IPS-18a (cell line): ENCODE measurements around the gene SIGMAR1.

ENCODE experiments used
- H3K27ac ChIP-seq: one replicate; pipeline ENCODE4 v1.5.1; 2013; ENCODE audit warnings: low read length
- H3K27me3 ChIP-seq: one replicate; pipeline ENCODE4 v1.6.1; 2013; ENCODE audit warnings: mild to moderate bottlenecking, low read length; ENCODE audit not compliant: control insufficient read depth, insufficient read depth
- H3K36me3 ChIP-seq: one replicate; pipeline ENCODE4 v1.6.1; 2013; ENCODE audit warnings: low read depth, low read length; ENCODE audit not compliant: control insufficient read depth
- H3K4me1 ChIP-seq: one replicate; pipeline ENCODE4 v1.6.1; 2013; ENCODE audit warnings: low read depth, low read length; ENCODE audit not compliant: control insufficient read depth
- H3K4me3 ChIP-seq: one replicate; pipeline ENCODE4 v1.5.1; 2013; ENCODE audit warnings: low read length
- H3K9ac ChIP-seq: one replicate; pipeline ENCODE4 v1.6.1; 2013; ENCODE audit warnings: mild to moderate bottlenecking, low read length, moderate library complexity
- H3K9me3 ChIP-seq: one replicate; pipeline ENCODE4 v1.6.1; 2013; ENCODE audit warnings: low read depth, low read length; ENCODE audit not compliant: control insufficient read depth

Gene SIGMAR1

GRCh38 chr9:34627716-34628655, 9.6 kb downstream of the SIGMAR1 start:
- Histone ChIP-seq H3K36me3 (no peaks in the 10 kb centered on the region), H3K4me3 (peak overlapping the region; percentile 39), H3K9me3 (no peaks in the 10 kb centered on the region), H3K27ac (no peak overlapping the region), H3K9ac (no peak overlapping the region), H3K4me1 (peaks cover 3% of the 10 kb centered on the region), H3K27me3 (peaks cover 84% of the 10 kb centered on the region)

- H3K4me1 ChIP-seq = peaks cover 3% of the 10 kb centered on the region
- peaks cover 73% of the 10 kb centered on the region for H3K27me3 ChIP-seq
- no peak overlapping the region for H3K27ac ChIP-seq
- H3K4me3 ChIP-seq = no peak overlapping the region
- H3K9me3 ChIP-seq = no peaks in the 10 kb centered on the region
- no peak overlapping the region for H3K9ac ChIP-seq
- H3K36me3 ChIP-seq = no peaks in the 10 kb centered on the region
These were observed 12.5 kb downstream of the SIGMAR1 start for GRCh38 chr9:34625186-34625486.

- no peaks in the 10 kb centered on the region for H3K9me3 ChIP-seq
- H3K4me3 ChIP-seq = peak overlapping the region; percentile 14
- no peak overlapping the region for H3K9ac ChIP-seq
These were observed 13.0 kb downstream of the SIGMAR1 start for GRCh38 chr9:34624475-34625185.

GRCh38 chr9:34623374-34624235, 14.0 kb downstream of the SIGMAR1 start:
- H3K27me3 ChIP-seq = peaks cover 58% of the 10 kb centered on the region
- no peaks in the 10 kb centered on the region for H3K9me3 ChIP-seq
- H3K4me3 ChIP-seq = no peak overlapping the region
- H3K36me3 ChIP-seq = no peaks in the 10 kb centered on the region
- H3K27ac ChIP-seq = no peak overlapping the region
- no peak overlapping the region for H3K9ac ChIP-seq
- peaks cover 3% of the 10 kb centered on the region for H3K4me1 ChIP-seq

More at GRCh38 chr9:34624475-34625185, 13.0 kb downstream of the SIGMAR1 start:
- peaks cover 68% of the 10 kb centered on the region for H3K27me3 ChIP-seq
- H3K27ac ChIP-seq = no peak overlapping the region
- H3K4me1 ChIP-seq = peaks cover 3% of the 10 kb centered on the region
- no peaks in the 10 kb centered on the region for H3K36me3 ChIP-seq

GRCh38 chr9:34620061-34620994, 17.3 kb downstream of the SIGMAR1 start, which contains the start of gene DCTN3:
Gene DCTN3 (minus strand): TSS chr9:34620495. CDS start chr9:34620464, 31 bp downstream.
- H3K4me3 ChIP-seq = peak within 1 kb of the TSS; percentile 79
- H3K27me3 ChIP-seq = peaks cover 25% of the 10 kb centered on the region
- peak within 1 kb of the TSS; percentile 57 for H3K9ac ChIP-seq
- no peaks in the 10 kb centered on the region for H3K4me1 ChIP-seq
- H3K9me3 ChIP-seq = no peaks in the 10 kb centered on the region
- H3K27ac ChIP-seq = no peak within 1 kb of the TSS
- H3K36me3 ChIP-seq = no peaks in the 10 kb centered on the region

GRCh38 chr9:34615132-34615531, 22.5 kb downstream of the SIGMAR1 start:
- Histone ChIP-seq H3K9me3 (no peaks in the 10 kb centered on the region), H3K4me1 (peaks cover 11% of the 10 kb centered on the region), H3K27ac (no peak overlapping the region), H3K27me3 (peaks cover 5% of the 10 kb centered on the region), H3K36me3 (no peaks in the 10 kb centered on the region), H3K9ac (no peak overlapping the region), H3K4me3 (no peak overlapping the region)

- no peaks in the 10 kb centered on the region for H3K36me3 ChIP-seq
- peak overlapping the region; percentile 86 for H3K4me3 ChIP-seq
- H3K27me3 ChIP-seq = peaks cover 5% of the 10 kb centered on the region
These were observed 24.7 kb downstream of the SIGMAR1 start for GRCh38 chr9:34612788-34613390.

GRCh38 chr9:34611811-34612787, 25.5 kb downstream of the SIGMAR1 start, which contains the start of gene RPP25L:
Gene RPP25L (minus strand): TSS chr9:34612097. CDS start chr9:34611296, 801 bp downstream.
- Histone ChIP-seq H3K27ac (peak within 1 kb of the TSS; percentile 61), H3K4me1 (peaks cover 11% of the 10 kb centered on the region), H3K4me3 (peak within 1 kb of the TSS; percentile 86), H3K27me3 (peaks cover 5% of the 10 kb centered on the region), H3K9ac (peak within 1 kb of the TSS; percentile 86), H3K36me3 (no peaks in the 10 kb centered on the region), H3K9me3 (no peaks in the 10 kb centered on the region)

More at GRCh38 chr9:34612788-34613390, 24.7 kb downstream of the SIGMAR1 start:
- peaks cover 11% of the 10 kb centered on the region for H3K4me1 ChIP-seq
- peak overlapping the region; percentile 86 for H3K9ac ChIP-seq
- H3K9me3 ChIP-seq = no peaks in the 10 kb centered on the region
- H3K27ac ChIP-seq = no peak overlapping the region

GRCh38 chr9:34611251-34611810, 26.3 kb downstream of the SIGMAR1 start:
- H3K36me3 ChIP-seq = no peaks in the 10 kb centered on the region
- H3K27me3 ChIP-seq = peaks cover 5% of the 10 kb centered on the region
- peak overlapping the region; percentile 86 for H3K4me3 ChIP-seq
- no peaks in the 10 kb centered on the region for H3K9me3 ChIP-seq
- H3K27ac ChIP-seq = peak overlapping the region; percentile 61
- H3K9ac ChIP-seq = peak overlapping the region; percentile 86
- peaks cover 11% of the 10 kb centered on the region for H3K4me1 ChIP-seq
